Right lobe of liver (tissue), 6 donors: ENCODE measurements around the gene CDC14A. TPM values are rescaled to one million over a fixed set of nuclear protein-coding genes. Genes with fewer than 3 reads are reported as not detected.

ENCODE experiments used
- ATAC-seq, 4 donors: fragments of 200-7000 bp; cut with Tn5 transposase; one replicate each; pipeline ENCODE4 v1.9.1; 2020; ENCODE audit warnings: mild to moderate bottlenecking in 4 of 4, moderate library complexity in 4 of 4
- DNase-seq, 3 donors: peaks; one replicate each; pipeline ENCODE4 v3.0.0-alpha.2; 2020
- H3K27ac ChIP-seq, 3 donors: fragments of 200-600 bp; one replicate each; pipeline ENCODE4 v1.8.0; 2022
- H3K27me3 ChIP-seq, 2 donors: fragments of 200-600 bp; one replicate each; pipeline ENCODE4 v1.8.0; 2022
- H3K36me3 ChIP-seq, 4 donors: fragments of 200-600 bp; sonication (generic) in 1 of 4; one replicate each; pipeline versions ENCODE4 v1.5.1 to v1.8.0; 2017 to 2022; ENCODE audit warnings: control low read depth in 1 of 4
- H3K4me1 ChIP-seq, 4 donors: fragments of 200-600 bp; sonication (generic) in 1 of 4; one replicate each; pipeline versions ENCODE4 v1.5.1 to v1.8.0; 2017 to 2022; ENCODE audit warnings: control low read depth in 1 of 4
- H3K4me3 ChIP-seq, 3 donors: fragments of 200-600 bp; one replicate each; pipeline ENCODE4 v1.8.0; 2022
- H3K9me3 ChIP-seq, 4 donors: fragments of 200-600 bp; sonication (generic) in 1 of 4; one replicate each; pipeline versions ENCODE4 v1.5.1 to v1.8.0; 2017 to 2022; ENCODE audit warnings: control low read depth in 1 of 4
- CTCF ChIP-seq, 4 donors: fragments of 200-600 bp in 3 of 4; fragments of 450-650 bp in 1 of 4; IDR thresholded peaks; one replicate each; pipeline versions ENCODE4 v1.5.1 to v1.8.0; 2016 to 2022; ENCODE audit warnings: antibody characterized with exemption in 4 of 4, mild to moderate bottlenecking in 2 of 4
- POLR2A ChIP-seq: fragments of 450-650 bp; IDR thresholded peaks from one replicate; pipeline ENCODE4 v1.6.1; 2017; ENCODE audit warnings: antibody characterized with exemption, mild to moderate bottlenecking
- WGBS: methylation state at CpG from one replicate; pipeline ENCODE4 v1.1.6; 2018; ENCODE audit warnings: low coverage, low lambda C conversion rate; ENCODE audit not compliant: insufficient coverage; ENCODE audit errors: missing lambda C conversion rate; 5-methylcytosine and 5-hydroxymethylcytosine counted together
- intact Hi-C, 2 donors: fragments of 100-400 bp; cut with DNase I; formaldehyde crosslinking; loops; one replicate each; pipeline versions ENCODE4 v1.11.2 to v1.14.1; 2022
- total RNA-seq, 6 experiments: library from RNA; depleted of rRNA in 2 of 6; stranded (reverse); fragments of >200 nt in 2 of 6; fragmentation: NEBNext Ultra II Directional in 3 of 6; extraction: Animal tissue kit (Norgen Biotek cat#: 25700) in 3 of 6; gene quantifications; one replicate each; pipeline versions ENCODE4 v1.1.0 to v1.2.4, GENCODE V29; 2016 to 2023
- donor health status: DM: no; HTN: yes; CAD: no.
- donor health status: DM: no; HTN: no; CAD: no.
- donor health status: DM: no; HTN: no; CAD: no.
- donor health status: DM: no; HTN: yes; CAD: no.
- donor health status: DM: no; HTN: yes; CAD: no.

The CDC14A gene
- total RNA-seq, 6 experiments from 2014 or later = 1.1 to 3.3 (median 1.6) TPM

GRCh38 chr1:100461222-100461621, 108.9 kb downstream of the CDC14A start:
- intact Hi-C loops = loop anchor here (10.0 kb wide), 3 partner anchors 74 to 414 kb away; partner anchors contain the start of gene GPR88 (in 1 of the 2)
- no peaks in the 10 kb centered on the region for H3K36me3 ChIP-seq
- no peak overlapping the region for H3K27ac ChIP-seq
- TF ChIP-seq CTCF (IDR thresholded peaks at IDR 0.05) (no peak), POLR2A (no peak)
- DNase-seq = no peak
- peaks cover 0 to 18% (median 2%) of the 10 kb centered on the region in 4 donors for H3K4me1 ChIP-seq
- H3K27me3 ChIP-seq = no peaks in the 10 kb centered on the region
- H3K9me3 ChIP-seq = no peaks in the 10 kb centered on the region
- ATAC-seq = no peak
- WGBS = 73% methylated on average over 3 of the region's 4 CpGs
- no peak overlapping the region for H3K4me3 ChIP-seq

- Histone ChIP-seq H3K4me3 (no peak overlapping the region), H3K27me3 (no peaks in the 10 kb centered on the region), H3K36me3 (no peaks in the 10 kb centered on the region), H3K9me3 (no peaks in the 10 kb centered on the region), H3K27ac (no peak overlapping the region), H3K4me1 (peaks cover 0 to 18% (median 2%) of the 10 kb centered on the region in 4 donors)
- ATAC-seq (no peak), DNase-seq (no peak)
- 88% methylated on average over 13 of the region's 13 CpGs for WGBS
- TF ChIP-seq POLR2A = no peak
- TF ChIP-seq CTCF (IDR thresholded peaks at IDR 0.05) = no peak
- intact Hi-C loops = loop anchor here (10.0 kb wide), 3 partner anchors 72 to 412 kb away; partner anchors contain the start of gene GPR88 (in 1 of the 2)
These were observed 110.2 kb downstream of the CDC14A start for GRCh38 chr1:100462326-100463025.

GRCh38 chr1:100463791-100464424, 111.6 kb downstream of the CDC14A start:
- ATAC-seq (peak; percentile 93 to 96 (median 95)), DNase-seq (peak; percentile 61 to 76 (median 74))
- no peaks in the 10 kb centered on the region for H3K27me3 ChIP-seq
- TF ChIP-seq POLR2A (no peak), CTCF (IDR thresholded peaks at IDR 0.05) (peak; percentile 81 to 90 (median 87))
- H3K9me3 ChIP-seq = no peaks in the 10 kb centered on the region
- 3% methylated on average over 7 of the region's 10 CpGs for WGBS
- H3K36me3 ChIP-seq = no peaks in the 10 kb centered on the region
- H3K27ac ChIP-seq = peak overlapping the region in 2 of 3 donors; percentile 16 to 61
- intact Hi-C loops = loop anchor here (10.0 kb wide), 3 partner anchors 71 to 411 kb away; partner anchors contain the start of gene GPR88 (in 1 of the 2)
- peaks cover 0 to 18% (median 2%) of the 10 kb centered on the region in 4 donors for H3K4me1 ChIP-seq
- peak overlapping the region in 1 of 3 donors; percentile 6 for H3K4me3 ChIP-seq

- H3K27ac ChIP-seq = no peak overlapping the region
- H3K4me1 ChIP-seq = peaks cover 0 to 8% (median under 1%) of the 10 kb centered on the region in 4 donors
- no peak for ATAC-seq
- H3K4me3 ChIP-seq = no peak overlapping the region
- no peaks in the 10 kb centered on the region for H3K27me3 ChIP-seq
- TF ChIP-seq CTCF (IDR thresholded peaks at IDR 0.05) (no peak), POLR2A (no peak)
- 100% methylated on average over 1 of the region's 1 CpG for WGBS
- DNase-seq = no peak
- intact Hi-C loops = loop anchor here (10.0 kb wide), 3 partner anchors 65 to 405 kb away; partner anchors contain the start of gene GPR88 (in 1 of the 2)
- no peaks in the 10 kb centered on the region for H3K36me3 ChIP-seq
- no peaks in the 10 kb centered on the region for H3K9me3 ChIP-seq
These were observed 117.3 kb downstream of the CDC14A start for GRCh38 chr1:100469578-100469977.
